ENCODE results near the gene TKTL1.

GRCh38 chrX:154355776-154356140 is 60.2 kb downstream of the TKTL1 start:
- TF ChIP-seq CTCF (IDR thresholded peaks at IDR 0.05; ENCODE audit: low read depth, low read length) (no peak), POLR2A (IDR thresholded peaks at IDR 0.05; ENCODE audit: extremely low read depth, insufficient read length) (no peak), MAX (IDR thresholded peaks at IDR 0.05; ENCODE audit: low read depth, low read length) (no peak), MYC (IDR thresholded peaks at IDR 0.05; ENCODE audit: low read depth, low read length) (no peak)
